Measurements from ENCODE around the gene NDUFA5.

NDUFA5 gene

DNA sequence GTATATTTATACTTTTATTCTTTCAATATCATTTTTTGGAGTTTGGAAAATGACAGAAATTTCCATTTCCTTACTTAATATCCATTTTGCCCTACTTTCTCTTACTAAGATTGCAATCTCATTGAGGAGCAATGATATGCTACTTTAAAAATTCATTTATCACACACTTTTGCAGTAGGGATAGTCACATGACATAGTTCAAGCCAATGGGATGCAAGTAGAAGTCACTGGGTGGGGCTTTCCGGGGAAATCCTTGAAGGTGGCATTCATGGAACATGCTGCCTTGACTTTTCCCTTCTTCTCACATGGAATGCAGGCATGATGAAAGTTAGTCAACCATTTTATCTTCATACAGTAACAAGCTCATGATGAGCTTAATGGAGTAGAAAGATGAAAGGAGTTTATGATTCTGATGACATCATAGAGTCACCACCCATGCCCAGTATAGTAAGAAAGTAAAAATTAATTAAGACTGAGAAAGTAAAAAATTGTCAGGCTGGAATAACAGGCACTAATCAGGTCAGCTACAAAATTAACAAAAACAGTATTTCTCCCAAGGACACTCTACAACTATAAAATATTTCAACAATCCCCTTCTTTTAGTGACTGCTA lies 56.6 kb downstream of the NDUFA5 start:
- no peak for DNase-seq

DNA sequence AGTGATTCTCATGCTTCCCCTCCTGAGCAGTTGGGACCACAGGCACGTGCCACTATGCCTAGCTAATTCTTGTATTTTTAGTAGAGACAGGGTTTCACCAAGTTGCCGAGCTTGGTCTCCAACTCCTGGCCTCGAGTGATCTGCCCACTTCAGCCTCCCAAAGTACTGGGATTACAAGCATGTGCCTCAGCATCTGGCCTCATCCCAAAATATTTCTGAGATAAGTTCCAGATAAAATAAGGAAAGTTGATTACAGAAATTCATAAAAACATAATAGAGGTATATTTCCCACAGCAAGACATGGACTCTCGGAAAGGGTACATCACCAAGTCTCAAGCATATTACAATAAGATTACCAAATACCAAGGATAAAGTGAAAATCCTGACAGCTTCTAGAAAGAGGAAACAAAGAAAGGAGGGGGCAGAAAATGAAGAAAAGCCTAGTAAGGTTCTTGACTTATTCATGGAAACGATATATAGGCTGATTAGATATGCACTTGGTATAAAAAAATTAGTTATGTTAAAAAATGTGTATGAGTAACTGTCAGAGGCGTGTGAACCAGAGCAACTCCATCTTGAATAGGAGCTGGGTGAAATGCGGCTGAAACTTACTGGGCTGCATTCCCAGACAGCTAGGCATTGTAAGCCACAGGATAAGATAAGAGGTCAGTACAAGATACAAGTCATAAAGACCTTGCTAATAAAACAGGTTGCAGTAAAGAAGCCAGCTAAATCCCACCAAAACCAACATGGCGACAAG lies 58.2 kb downstream of the NDUFA5 start:
- DNase-seq = no peak

DNA sequence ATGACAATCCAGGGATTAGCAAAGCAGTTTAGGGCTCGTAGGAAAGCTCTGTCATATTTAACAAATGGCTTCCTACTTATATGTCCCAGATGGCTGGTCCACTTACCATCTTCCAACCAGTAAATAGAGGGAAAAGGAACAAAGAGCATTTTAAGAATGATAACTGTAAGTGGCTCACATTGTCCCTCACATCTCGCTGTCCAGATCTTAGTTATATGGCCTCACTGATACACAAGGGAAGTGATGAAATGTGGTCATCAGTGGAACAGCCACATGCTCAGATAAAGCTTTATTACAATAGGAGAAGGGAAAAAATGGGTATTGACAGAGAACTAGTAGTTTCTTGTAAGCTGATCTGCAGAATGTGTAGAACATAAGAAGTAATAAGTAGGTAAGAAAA lies 59.0 kb downstream of the NDUFA5 start:
- no peak for DNase-seq

DNA sequence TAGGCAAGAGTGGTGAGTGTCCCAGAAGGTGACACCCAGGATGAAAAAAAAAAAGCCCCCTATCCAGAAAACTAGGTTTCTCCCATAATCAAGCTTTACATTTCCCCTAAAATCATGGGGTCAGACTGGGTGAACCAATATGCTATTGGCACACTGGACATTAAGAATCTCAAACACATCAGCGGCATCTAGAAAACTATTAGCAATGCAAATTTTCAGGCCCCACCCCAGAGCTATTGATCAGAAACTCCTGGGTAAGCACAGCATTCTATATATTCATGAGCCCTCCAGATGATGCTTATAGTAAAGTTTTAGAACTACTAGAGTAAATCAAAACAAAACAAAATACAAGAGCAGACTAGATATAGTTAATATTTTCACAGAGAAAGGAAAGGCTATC lies 59.6 kb downstream of the NDUFA5 start:
- no peak for DNase-seq

DNA sequence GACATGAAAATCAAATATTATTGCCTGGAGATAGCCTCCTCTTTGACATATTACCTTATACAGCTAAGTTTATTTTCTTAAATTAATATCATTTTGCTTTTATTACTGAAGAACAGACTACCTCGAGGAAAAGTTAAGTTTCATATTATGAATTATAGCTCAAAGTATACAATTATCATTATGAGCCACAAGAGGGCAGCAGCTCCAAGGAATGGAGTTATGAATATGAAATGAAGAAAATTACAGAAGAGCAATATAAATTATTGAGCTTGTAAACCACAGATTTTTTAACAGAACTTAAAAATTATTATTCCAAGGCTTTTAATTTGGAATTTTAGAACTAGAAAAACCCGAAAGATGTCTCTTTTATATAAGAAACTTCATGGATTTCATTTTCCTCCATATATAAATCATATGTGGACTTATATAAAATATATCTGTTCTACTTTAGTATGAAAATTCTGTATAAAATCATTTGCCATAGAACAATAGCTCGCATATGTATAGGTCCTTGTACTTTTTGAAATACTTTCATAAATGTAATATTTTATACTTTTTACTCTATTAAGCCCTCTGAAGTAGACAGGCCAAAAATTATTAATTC lies 63.3 kb downstream of the NDUFA5 start:
- peak in 1 of 2 donors; percentile 56 for DNase-seq

DNA sequence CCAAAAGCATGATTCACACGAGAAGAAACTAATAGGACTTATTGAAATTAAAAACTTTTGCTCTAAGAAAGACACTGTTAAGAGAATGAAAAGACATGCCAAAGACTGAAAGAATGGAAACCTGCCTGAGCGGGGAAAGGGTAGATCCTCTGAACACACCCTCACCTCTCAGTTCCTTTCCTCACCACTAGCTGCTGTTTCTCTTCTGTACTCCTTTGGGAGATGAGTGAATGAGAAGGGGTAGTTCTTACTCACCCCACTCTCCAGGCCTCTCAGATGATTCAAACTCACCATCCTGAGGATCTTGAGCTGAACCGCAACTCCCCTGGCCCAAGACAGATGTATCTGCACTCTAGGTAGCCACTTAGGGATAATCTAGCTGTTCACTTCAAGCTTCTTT lies 65.1 kb downstream of the NDUFA5 start:
- DNase-seq = no peak

Measured in CD4-positive, alpha-beta T cell treated with Interleukin-4 for 1 hour (primary cell).